ENCODE results near the gene RBFOX1. TPM values are rescaled to one million over a fixed set of nuclear protein-coding genes. Genes with fewer than 3 reads are reported as not detected.

RBFOX1 gene
- total RNA-seq, 4 donors from 2014 or later: 0.29 to 0.30 TPM; not detected in 2

DNA sequence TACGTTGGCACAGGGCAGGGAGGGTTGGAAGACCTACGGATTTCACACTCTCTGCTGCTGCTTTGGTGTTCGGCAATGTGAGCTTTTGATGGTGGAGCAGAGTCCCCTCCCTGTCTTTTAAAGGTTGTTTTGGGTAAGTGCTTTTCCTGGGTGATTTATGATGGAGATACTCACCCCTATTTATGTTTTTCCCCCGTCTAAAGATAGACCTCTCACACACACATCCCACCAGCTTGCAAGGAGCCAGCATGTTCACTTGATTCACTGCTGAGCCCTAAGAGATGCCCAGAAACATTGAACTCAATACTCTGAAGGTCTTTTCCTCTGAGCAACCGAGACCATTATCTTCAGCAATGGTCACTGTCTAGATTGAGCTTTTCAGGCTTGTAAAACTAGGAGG, 8.3 kb downstream of the RBFOX1 start:
- DNase-seq (ENCODE audit: low spot score in 2 of 2): no peak
- 46 to 58% methylated on average over 5 of the region's 5 CpGs for whole genome bisulfite sequencing, 2 donors
- TF ChIP-seq, protein P1, sequence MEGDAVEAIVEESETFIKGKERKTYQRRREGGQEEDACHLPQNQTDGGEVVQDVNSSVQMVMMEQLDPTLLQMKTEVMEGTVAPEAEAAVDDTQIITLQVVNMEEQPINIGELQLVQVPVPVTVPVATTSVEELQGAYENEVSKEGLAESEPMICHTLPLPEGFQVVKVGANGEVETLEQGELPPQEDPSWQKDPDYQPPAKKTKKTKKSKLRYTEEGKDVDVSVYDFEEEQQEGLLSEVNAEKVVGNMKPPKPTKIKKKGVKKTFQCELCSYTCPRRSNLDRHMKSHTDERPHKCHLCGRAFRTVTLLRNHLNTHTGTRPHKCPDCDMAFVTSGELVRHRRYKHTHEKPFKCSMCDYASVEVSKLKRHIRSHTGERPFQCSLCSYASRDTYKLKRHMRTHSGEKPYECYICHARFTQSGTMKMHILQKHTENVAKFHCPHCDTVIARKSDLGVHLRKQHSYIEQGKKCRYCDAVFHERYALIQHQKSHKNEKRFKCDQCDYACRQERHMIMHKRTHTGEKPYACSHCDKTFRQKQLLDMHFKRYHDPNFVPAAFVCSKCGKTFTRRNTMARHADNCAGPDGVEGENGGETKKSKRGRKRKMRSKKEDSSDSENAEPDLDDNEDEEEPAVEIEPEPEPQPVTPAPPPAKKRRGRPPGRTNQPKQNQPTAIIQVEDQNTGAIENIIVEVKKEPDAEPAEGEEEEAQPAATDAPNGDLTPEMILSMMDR (IDR thresholded peaks at IDR 0.05): no peak
- no peak for TF ChIP-seq POLR2A (IDR thresholded peaks at IDR 0.05)
- H3K4me3 ChIP-seq (ENCODE audit: low read depth, poor library complexity, severe bottlenecking): no peak overlapping the region
- intact Hi-C loops (cut with DNase I; ENCODE audit: low total_unique reads): no loop called here

DNA sequence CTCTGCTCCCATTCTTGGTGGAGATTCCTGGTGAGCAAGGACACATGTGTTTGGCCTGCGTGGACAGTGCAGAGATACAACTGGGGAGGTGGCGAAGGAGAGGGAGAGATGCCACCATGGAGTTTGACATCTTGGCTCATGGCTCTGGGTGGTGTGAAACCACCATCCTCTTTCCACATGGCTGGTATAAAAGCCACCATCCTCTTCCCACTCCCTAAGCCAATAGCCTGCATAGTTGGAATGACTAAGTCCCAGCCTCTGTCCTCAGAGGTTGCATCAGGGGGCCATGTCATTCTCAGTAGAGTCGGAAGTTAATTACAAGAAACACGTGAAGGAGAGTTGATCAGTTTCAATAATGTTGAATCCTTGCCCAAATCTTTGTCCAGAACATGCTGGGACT, 10.0 kb downstream of the RBFOX1 start:
- DNase-seq (ENCODE audit: low spot score in 2 of 2): no peak
- no peak overlapping the region for H3K4me3 ChIP-seq (ENCODE audit: low read depth, poor library complexity, severe bottlenecking)
- TF ChIP-seq POLR2A (IDR thresholded peaks at IDR 0.05): no peak
- intact Hi-C loops (cut with DNase I; ENCODE audit: low total_unique reads): no loop called here
- 70 to 84% methylated on average over 4 of the region's 4 CpGs for WGBS, 2 donors

DNA sequence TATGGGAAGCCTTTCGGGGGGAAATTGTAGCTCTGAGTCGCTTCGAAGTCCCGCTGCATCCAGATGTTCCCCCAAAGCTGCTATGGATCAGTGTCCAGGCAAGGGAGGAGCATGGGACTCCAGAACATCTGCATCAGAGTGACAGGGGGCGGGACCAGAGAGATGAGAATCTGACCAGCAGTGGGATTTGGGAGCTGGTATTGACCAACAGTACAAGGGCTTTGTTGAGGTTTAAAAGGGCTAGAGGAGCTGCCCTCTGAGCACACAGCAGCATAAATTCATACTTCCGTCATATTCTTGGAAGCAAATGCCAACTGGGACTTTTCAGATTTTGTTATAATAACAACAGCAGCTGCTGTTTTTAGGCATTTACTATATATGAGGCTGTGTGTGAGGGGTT, 10.6 kb downstream of the RBFOX1 start:
- TF ChIP-seq, protein P1 (IDR thresholded peaks at IDR 0.05): no peak
- no peak for TF ChIP-seq POLR2A (IDR thresholded peaks at IDR 0.05)
- no peak for DNase-seq (ENCODE audit: low spot score in 2 of 2)
- 88 to 90% methylated on average over 6 of the region's 6 CpGs for WGBS, 2 donors
- intact Hi-C loops (cut with DNase I; ENCODE audit: low total_unique reads): no loop called here
- no peak overlapping the region for H3K4me3 ChIP-seq (ENCODE audit: low read depth, poor library complexity, severe bottlenecking)

DNA sequence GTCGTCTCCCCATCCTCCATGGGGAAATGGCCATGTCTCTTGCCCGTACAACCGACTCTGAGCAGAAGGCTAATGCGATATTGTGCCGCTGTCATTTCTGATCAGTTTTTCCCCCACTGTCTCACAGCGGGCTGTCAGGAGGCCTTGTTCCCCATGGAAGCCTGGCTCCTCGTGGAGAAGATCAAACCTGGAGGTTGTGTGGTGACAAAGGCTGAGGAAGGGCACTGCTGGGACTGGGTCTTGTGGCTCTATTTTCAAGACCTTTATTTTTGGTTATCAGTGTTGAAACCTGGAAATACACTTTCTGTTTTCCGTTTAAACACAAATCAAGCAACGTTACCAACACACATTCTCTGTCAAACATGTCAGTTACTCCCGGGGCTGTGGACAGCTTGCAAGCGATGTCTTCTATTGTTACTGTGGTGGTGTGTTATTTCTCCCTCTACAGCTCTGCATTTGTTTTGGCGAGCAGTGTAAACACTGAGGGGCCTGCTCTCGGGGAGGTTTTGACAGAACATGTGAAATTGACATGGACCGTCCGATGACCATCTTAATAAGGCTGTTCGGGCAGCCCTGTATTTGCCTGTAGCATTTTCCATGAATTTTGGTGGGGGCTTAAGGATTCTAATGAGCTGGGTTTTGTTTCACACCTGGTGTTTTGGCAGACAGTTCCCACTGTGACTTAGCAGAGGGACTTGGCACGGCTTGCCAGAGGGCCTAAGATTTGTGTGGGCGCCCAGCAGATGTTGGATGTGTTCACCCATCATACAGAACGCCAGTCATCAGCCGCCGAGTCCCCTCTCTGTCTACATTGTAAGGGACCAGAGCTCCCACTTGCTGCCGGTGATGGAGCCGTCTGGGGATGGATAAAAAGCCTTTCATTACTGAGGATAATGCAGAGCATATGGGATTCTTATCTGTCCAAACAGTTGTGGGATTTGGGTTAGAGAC, 12.5 kb downstream of the RBFOX1 start:
- 70 to 75% methylated on average over 23 of the region's 23 CpGs for WGBS, 2 donors
- no peak overlapping the region for H3K4me3 ChIP-seq (ENCODE audit: low read depth, poor library complexity, severe bottlenecking)
- no peak for DNase-seq (ENCODE audit: low spot score in 2 of 2)
- intact Hi-C loops (cut with DNase I; ENCODE audit: low total_unique reads): no loop called here
- TF ChIP-seq, protein P1 (IDR thresholded peaks at IDR 0.05): no peak
- no peak for TF ChIP-seq POLR2A (IDR thresholded peaks at IDR 0.05)

DNA sequence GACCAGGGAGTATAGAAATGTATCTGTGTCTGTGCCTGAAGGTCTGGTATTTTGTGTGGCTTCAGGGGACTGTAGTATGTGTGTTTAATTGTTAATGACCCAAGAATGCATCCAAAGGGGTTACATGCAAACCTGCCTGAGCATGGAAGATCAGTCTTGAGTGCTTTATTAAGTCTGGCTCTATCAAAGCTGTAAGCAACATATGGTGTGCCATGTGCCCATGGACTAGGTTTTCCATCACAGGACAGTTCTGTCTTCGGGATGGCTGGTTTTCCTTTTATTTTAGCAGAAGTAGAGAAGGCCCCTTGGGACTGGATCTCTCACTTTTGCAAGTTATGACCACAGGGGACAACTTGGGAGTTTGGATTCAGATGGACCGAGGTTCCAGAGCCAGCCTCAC, 18.2 kb downstream of the RBFOX1 start:
- TF ChIP-seq, protein P1 (IDR thresholded peaks at IDR 0.05): no peak
- TF ChIP-seq POLR2A (IDR thresholded peaks at IDR 0.05): no peak
- 72 to 74% methylated on average over 2 of the region's 2 CpGs for WGBS, 2 donors
- H3K4me3 ChIP-seq (ENCODE audit: low read depth, poor library complexity, severe bottlenecking): no peak overlapping the region
- intact Hi-C loops (cut with DNase I; ENCODE audit: low total_unique reads): no loop called here
- DNase-seq (ENCODE audit: low spot score in 2 of 2): no peak

DNA sequence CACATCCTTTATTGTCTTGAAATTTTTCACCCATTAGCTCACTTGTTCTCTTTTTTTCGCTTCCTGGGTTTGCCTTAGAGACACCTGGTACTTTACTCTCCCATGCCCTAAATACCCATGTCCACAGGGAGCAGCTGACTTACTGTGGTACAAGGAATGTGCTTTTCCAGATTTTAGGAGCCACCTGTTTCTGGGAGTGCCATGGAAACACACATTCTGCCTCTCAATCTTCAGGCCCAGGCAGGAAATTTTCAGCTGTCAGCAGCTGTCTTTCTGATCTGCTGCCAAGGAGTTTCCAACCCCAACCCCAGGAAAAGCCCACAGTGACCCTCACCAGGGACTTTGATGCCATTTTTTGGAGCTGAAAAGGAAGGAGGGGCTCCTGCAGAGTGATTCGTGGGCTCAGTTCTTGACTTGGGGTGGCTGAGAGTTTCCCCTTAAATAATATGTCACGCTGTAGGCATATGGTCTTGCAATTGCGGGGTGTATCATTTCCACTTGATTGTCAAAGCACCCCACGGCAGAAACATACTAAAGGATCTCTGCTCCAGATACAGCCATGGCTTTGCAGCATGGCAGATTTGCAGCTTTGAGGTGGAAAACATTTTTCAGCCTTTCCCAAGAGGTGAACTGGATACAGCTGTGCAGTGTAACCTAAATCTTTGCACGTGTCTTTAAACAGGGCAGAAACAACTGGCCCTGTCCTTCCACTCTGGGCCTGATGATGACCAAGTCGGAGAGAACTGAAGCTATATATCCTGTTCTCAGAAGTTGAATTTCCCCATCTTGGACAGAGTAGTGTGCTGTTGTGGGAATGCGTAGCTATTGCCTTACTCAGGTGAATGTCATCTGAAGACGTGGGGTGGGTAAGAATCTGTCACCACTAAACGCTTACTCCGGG, 19.2 kb downstream of the RBFOX1 start:
- intact Hi-C loops (cut with DNase I; ENCODE audit: low total_unique reads): no loop called here

More for the DNA sequence above, 19.2 kb downstream of the RBFOX1 start:
- TF ChIP-seq, protein P1 (IDR thresholded peaks at IDR 0.05): no peak
- no peak for TF ChIP-seq POLR2A (IDR thresholded peaks at IDR 0.05)
- WGBS, 2 donors: 56 to 63% methylated on average over 11 of the region's 11 CpGs
- no peak for DNase-seq (ENCODE audit: low spot score in 2 of 2)
- H3K4me3 ChIP-seq (ENCODE audit: low read depth, poor library complexity, severe bottlenecking): no peak overlapping the region

Measured in lower leg skin (tissue), 4 donors.